Hypothalamus (tissue), 51 donors: ENCODE data around the gene IQCF6.
"Not testable (repeated sequence)": the region's sequence is repeated elsewhere in the genome, so short reads cannot be mapped to it uniquely, and the experiment has no call there.

ENCODE experiments used
- DNase-seq, 51 donors: peaks; one replicate each; lab custom pipeline; 2025; lab: John Stamatoyannopoulos, UW

Gene IQCF6

GRCh38 chr3:51779137-51779536 is at the start of gene IQCF6:
Gene IQCF6 (minus strand): TSS chr3:51779237. CDS start chr3:51779224, 13 bp downstream.
- no peak for DNase-seq

- no peak for DNase-seq
These were observed 49.3 kb upstream of the IQCF6 start for GRCh38 chr3:51828297-51828696.

GRCh38 chr3:51819709-51820406 is 40.8 kb upstream of the IQCF6 start:
- DNase-seq = no peak

- no peak for DNase-seq
These were observed 40.1 kb upstream of the IQCF6 start for GRCh38 chr3:51819151-51819550.

GRCh38 chr3:51817375-51817774 is 38.3 kb upstream of the IQCF6 start:
- no peak for DNase-seq

GRCh38 chr3:51816723-51817122 is 37.7 kb upstream of the IQCF6 start:
- no peak for DNase-seq

GRCh38 chr3:51815614-51816013 is 36.6 kb upstream of the IQCF6 start:
- DNase-seq = no peak

GRCh38 chr3:51814034-51814433 is 35.0 kb upstream of the IQCF6 start:
- no peak for DNase-seq

GRCh38 chr3:51813539-51813938 is 34.5 kb upstream of the IQCF6 start:
- DNase-seq = peak in 43 of 51 donors; percentile 3 to 82 (median 49)

- DNase-seq = no peak
These were observed 29.9 kb upstream of the IQCF6 start for GRCh38 chr3:51808934-51809333.

GRCh38 chr3:51802106-51802703 is 23.2 kb upstream of the IQCF6 start:
- DNase-seq = no peak

GRCh38 chr3:51800750-51801125 is 21.7 kb upstream of the IQCF6 start:
- no peak for DNase-seq

GRCh38 chr3:51799879-51800749 is 21.1 kb upstream of the IQCF6 start:
- DNase-seq = peak in 2 of 51 donors; percentile 8 to 29

GRCh38 chr3:51798411-51798963 is 19.4 kb upstream of the IQCF6 start:
- peak in 3 of 51 donors; percentile 2 for DNase-seq

GRCh38 chr3:51796854-51797253 is 17.8 kb upstream of the IQCF6 start:
- DNase-seq = no peak

GRCh38 chr3:51794206-51794605 is 15.2 kb upstream of the IQCF6 start:
- DNase-seq = no peak

GRCh38 chr3:51792206-51792605 is 13.2 kb upstream of the IQCF6 start:
- DNase-seq = no peak

GRCh38 chr3:51789437-51789836 is 10.4 kb upstream of the IQCF6 start:
- no peak for DNase-seq

- DNase-seq = not testable (repeated sequence)
These were observed 8.5 kb upstream of the IQCF6 start for GRCh38 chr3:51787576-51787975.

GRCh38 chr3:51786267-51786666 is 7.2 kb upstream of the IQCF6 start:
- no peak for DNase-seq

GRCh38 chr3:51778554-51778953 is 483 bp downstream of the IQCF6 start:
- DNase-seq = no peak
